ENCODE results near the gene TMIGD2.

- TF ChIP-seq CREB1 (IDR thresholded peaks at IDR 0.05; ENCODE audit: low read depth) (no peak), EP300 (IDR thresholded peaks at IDR 0.05; ENCODE audit: borderline replicate concordance) (no peak), ZBTB7A (IDR thresholded peaks at IDR 0.05; ENCODE audit: low read depth) (no peak), RAD21 (IDR thresholded peaks at IDR 0.05; ENCODE audit: low read depth) (no peak), FOXM1 (IDR thresholded peaks at IDR 0.05; ENCODE audit: borderline replicate concordance, low read depth) (no peak), TAF1 (IDR thresholded peaks at IDR 0.05; ENCODE audit: low read depth) (no peak), TCF12 (IDR thresholded peaks at IDR 0.05; ENCODE audit: low read depth) (no peak), YY1 (IDR thresholded peaks at IDR 0.05; ENCODE audit: low read depth) (no peak), NFIC (IDR thresholded peaks at IDR 0.05) (no peak), CEBPB (IDR thresholded peaks at IDR 0.05) (no peak)
- TF ChIP-seq, protein P1, sequence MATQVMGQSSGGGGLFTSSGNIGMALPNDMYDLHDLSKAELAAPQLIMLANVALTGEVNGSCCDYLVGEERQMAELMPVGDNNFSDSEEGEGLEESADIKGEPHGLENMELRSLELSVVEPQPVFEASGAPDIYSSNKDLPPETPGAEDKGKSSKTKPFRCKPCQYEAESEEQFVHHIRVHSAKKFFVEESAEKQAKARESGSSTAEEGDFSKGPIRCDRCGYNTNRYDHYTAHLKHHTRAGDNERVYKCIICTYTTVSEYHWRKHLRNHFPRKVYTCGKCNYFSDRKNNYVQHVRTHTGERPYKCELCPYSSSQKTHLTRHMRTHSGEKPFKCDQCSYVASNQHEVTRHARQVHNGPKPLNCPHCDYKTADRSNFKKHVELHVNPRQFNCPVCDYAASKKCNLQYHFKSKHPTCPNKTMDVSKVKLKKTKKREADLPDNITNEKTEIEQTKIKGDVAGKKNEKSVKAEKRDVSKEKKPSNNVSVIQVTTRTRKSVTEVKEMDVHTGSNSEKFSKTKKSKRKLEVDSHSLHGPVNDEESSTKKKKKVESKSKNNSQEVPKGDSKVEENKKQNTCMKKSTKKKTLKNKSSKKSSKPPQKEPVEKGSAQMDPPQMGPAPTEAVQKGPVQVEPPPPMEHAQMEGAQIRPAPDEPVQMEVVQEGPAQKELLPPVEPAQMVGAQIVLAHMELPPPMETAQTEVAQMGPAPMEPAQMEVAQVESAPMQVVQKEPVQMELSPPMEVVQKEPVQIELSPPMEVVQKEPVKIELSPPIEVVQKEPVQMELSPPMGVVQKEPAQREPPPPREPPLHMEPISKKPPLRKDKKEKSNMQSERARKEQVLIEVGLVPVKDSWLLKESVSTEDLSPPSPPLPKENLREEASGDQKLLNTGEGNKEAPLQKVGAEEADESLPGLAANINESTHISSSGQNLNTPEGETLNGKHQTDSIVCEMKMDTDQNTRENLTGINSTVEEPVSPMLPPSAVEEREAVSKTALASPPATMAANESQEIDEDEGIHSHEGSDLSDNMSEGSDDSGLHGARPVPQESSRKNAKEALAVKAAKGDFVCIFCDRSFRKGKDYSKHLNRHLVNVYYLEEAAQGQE (IDR thresholded peaks at IDR 0.05; ENCODE audit: low read depth) = no peak
- TF ChIP-seq, protein P2, sequence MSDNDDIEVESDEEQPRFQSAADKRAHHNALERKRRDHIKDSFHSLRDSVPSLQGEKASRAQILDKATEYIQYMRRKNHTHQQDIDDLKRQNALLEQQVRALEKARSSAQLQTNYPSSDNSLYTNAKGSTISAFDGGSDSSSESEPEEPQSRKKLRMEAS (IDR thresholded peaks at IDR 0.05) = no peak
- TF ChIP-seq, protein P3, sequence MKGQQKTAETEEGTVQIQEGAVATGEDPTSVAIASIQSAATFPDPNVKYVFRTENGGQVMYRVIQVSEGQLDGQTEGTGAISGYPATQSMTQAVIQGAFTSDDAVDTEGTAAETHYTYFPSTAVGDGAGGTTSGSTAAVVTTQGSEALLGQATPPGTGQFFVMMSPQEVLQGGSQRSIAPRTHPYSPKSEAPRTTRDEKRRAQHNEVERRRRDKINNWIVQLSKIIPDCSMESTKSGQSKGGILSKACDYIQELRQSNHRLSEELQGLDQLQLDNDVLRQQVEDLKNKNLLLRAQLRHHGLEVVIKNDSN (IDR thresholded peaks at IDR 0.05) = no peak
Observed at GRCh38 chr19:4298810-4299550, 3.2 kb downstream of the TMIGD2 start.

All from Ishikawa (cell line).